HG03565 (cell line): ENCODE measurements around the gene CNGA2.
"Not testable (repeated sequence)": the region's sequence is repeated elsewhere in the genome, so short reads cannot be mapped to it uniquely, and the experiment has no call there.

Experiments
- ATAC-seq: cut with Tn5 transposase; IDR thresholded peaks from one replicate; pipeline ENCODE4 v1.9.1; 2021; ENCODE audit warnings: mild to moderate bottlenecking, moderate library complexity; ENCODE audit not compliant: unreplicated experiment

Gene CNGA2

GRCh38 chrX:151734446-151734845, at the start of gene CNGA2:
TSS of gene CNGA2 (plus strand) at chrX:151734746. CDS start at chrX:151738484, 3,738 bp downstream.
- no peak for ATAC-seq

- ATAC-seq, result no peak
These were observed 46.9 kb upstream of the CNGA2 start for GRCh38 chrX:151687635-151688034.

- ATAC-seq, result no peak
These were observed 45.9 kb upstream of the CNGA2 start for GRCh38 chrX:151688695-151689094.

- no peak for ATAC-seq
These were observed 41.7 kb upstream of the CNGA2 start for GRCh38 chrX:151692825-151693224.

- no peak for ATAC-seq
These were observed 40.4 kb upstream of the CNGA2 start for GRCh38 chrX:151694121-151694520.

GRCh38 chrX:151694661-151695582, 39.6 kb upstream of the CNGA2 start, which contains the start of gene PRRG3:
TSS of gene PRRG3 (plus strand) at chrX:151695458. CDS start at chrX:151698815, 3,357 bp downstream.
- ATAC-seq, result no peak

- ATAC-seq, result no peak
These were observed 38.8 kb upstream of the CNGA2 start for GRCh38 chrX:151695583-151696340.

GRCh38 chrX:151697082-151697481, 37.5 kb upstream of the CNGA2 start:
- not testable (repeated sequence) for ATAC-seq

GRCh38 chrX:151697522-151697921, 37.0 kb upstream of the CNGA2 start:
- ATAC-seq, result no peak

GRCh38 chrX:151698485-151698884, 36.1 kb upstream of the CNGA2 start:
- no peak for ATAC-seq

- ATAC-seq, result no peak
These were observed 34.8 kb upstream of the CNGA2 start for GRCh38 chrX:151699746-151700145.

GRCh38 chrX:151700581-151700980, 34.0 kb upstream of the CNGA2 start:
- ATAC-seq, result no peak

GRCh38 chrX:151701071-151701470, 33.5 kb upstream of the CNGA2 start:
- no peak for ATAC-seq

- ATAC-seq, result no peak
These were observed 33.0 kb upstream of the CNGA2 start for GRCh38 chrX:151701531-151701930.

- ATAC-seq, result no peak
These were observed 32.4 kb upstream of the CNGA2 start for GRCh38 chrX:151702026-151702714.

GRCh38 chrX:151702741-151703340, 31.7 kb upstream of the CNGA2 start:
- ATAC-seq, result no peak

GRCh38 chrX:151703487-151703886, 31.1 kb upstream of the CNGA2 start:
- no peak for ATAC-seq

- ATAC-seq, result no peak
These were observed 30.4 kb upstream of the CNGA2 start for GRCh38 chrX:151704041-151704663.

- ATAC-seq, result no peak
These were observed 25.7 kb upstream of the CNGA2 start for GRCh38 chrX:151708821-151709220.

GRCh38 chrX:151710457-151710856, 24.1 kb upstream of the CNGA2 start:
- no peak for ATAC-seq
